ENCODE data around the gene CDC42EP2.

Gene CDC42EP2, protein sequence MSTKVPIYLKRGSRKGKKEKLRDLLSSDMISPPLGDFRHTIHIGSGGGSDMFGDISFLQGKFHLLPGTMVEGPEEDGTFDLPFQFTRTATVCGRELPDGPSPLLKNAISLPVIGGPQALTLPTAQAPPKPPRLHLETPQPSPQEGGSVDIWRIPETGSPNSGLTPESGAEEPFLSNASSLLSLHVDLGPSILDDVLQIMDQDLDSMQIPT

GRCh38 chr11:65314501-65315203 lies at the start of gene CDC42EP2:
TSS of gene CDC42EP2 (plus strand) at chr11:65314866. CDS start at chr11:65320899, 6,033 bp downstream.
- peak; percentile 67 for DNase-seq (ENCODE audit: low read depth)

DNA sequence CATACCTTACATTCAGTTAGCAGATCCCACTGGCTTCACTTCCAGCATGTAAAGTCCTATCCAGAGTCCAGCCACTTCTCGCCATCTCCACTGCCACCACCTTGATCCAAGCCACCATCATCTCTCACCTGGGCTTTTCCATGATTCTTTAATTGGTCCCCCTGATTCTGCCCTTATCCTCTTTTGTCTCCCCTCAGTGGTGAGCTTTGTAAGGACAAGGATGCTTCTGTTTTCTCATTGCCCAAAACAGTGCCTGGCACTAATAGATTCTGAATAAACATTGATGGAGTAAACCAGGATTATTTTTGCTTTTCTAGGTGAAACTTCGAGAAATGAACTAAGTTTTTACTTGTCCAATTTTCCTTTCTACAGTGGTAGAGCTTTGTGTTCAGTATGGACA lies 48.5 kb upstream of the CDC42EP2 start:
- DNase-seq (ENCODE audit: low read depth): no peak

- DNase-seq (ENCODE audit: low read depth): no peak
Observed at GRCh38 chr11:65274735-65275682, 39.7 kb upstream of the CDC42EP2 start.

DNA sequence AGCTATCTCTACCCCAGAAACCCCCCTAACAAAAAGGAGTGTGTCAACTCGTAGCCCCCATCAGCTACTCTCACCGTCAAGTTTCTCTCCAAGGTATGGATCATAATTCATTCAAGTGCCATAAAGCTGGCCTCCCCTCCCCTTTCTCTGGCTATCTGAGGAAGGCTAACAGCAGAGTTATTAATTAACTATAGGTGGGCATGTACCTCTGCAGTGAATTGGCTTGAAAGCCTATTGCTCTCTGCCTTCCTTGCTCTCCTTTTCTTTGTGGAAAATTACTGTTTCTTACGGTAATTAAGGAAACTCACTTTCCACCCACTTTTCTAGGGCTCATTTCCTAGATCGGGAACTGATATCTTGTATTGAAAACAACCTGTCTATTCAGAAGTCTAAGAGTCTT lies 38.8 kb upstream of the CDC42EP2 start:
- no peak for DNase-seq (ENCODE audit: low read depth)

DNA sequence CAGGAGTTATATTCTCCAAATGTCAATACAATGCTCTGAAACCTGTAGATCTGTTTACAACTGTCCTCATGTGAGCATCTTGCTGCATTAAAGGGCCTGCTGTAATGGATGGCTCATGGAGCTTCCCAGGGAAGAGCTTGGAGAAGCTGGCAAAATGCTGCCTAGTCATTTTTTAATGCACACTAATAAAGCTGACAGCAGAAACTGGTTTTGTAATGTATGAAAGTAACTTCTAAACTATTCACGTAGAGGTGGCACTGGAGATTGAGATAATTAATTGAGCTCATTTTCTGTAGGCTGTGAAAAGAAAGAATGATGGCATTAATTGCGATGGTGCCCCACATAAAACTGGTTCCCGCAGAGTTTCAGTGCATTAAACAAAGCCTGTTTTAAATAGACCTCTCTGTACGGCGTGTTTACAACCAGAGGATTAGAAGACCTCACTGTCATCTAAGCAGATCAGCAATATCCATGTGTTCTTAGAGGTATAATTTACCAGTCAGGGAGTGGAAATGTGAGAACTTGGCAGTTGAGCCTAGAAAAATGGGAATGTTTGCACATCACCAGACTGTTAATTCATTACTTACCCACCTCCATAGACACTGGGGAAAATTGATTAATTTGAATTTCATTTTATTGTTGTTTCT lies 36.9 kb upstream of the CDC42EP2 start:
- DNase-seq (ENCODE audit: low read depth): no peak

GRCh38 chr11:65278356-65278755 lies 36.3 kb upstream of the CDC42EP2 start:
- DNase-seq (ENCODE audit: low read depth): no peak

- DNase-seq (ENCODE audit: low read depth): no peak
Observed at GRCh38 chr11:65279279-65279678, 35.4 kb upstream of the CDC42EP2 start.

GRCh38 chr11:65279741-65280440 lies 34.8 kb upstream of the CDC42EP2 start:
- DNase-seq (ENCODE audit: low read depth): no peak

DNA sequence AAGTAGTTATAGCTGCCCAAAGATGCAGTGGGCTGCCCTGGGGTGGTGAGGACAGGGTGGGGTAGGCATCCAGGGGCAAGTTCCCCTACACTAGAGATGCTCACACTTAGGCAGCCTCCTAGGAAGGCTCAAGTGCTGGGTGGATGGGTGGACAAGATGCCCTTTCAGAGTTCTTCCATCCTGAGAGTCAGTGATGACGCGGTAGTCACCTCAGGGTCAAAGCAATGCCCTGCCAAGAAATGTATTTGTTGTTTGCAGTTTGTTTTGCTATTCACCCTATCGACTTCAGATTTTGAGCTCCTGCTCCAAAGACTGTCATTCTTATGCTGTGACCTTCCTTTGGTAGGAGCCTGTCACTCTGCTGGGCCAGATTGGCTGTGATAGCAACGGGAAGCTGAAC lies 34.0 kb upstream of the CDC42EP2 start:
- no peak for DNase-seq (ENCODE audit: low read depth)

DNA sequence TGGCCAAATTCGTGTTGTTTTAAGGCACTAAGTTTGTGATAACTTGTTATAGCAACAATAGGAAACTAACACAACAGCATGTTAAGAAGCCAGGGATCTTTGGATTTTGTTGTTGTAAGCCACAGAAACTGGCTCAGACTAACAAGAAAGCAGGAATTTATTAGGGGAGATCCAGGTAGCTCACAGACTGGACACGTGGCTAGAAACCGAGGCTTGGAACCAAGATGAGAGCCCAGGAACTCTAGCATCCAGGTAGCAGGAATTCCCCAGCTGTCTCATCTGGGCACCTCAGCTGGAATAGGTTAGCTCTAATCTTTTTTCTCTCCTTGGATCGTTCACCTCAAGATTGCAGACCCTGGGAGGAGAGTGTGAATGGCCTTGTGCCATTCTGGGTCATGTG lies 28.0 kb upstream of the CDC42EP2 start:
- DNase-seq (ENCODE audit: low read depth): no peak

- DNase-seq (ENCODE audit: low read depth): no peak
Observed at GRCh38 chr11:65287601-65288000, 27.1 kb upstream of the CDC42EP2 start.

GRCh38 chr11:65288706-65289536 lies 25.7 kb upstream of the CDC42EP2 start:
- DNase-seq (ENCODE audit: low read depth): no peak

DNA sequence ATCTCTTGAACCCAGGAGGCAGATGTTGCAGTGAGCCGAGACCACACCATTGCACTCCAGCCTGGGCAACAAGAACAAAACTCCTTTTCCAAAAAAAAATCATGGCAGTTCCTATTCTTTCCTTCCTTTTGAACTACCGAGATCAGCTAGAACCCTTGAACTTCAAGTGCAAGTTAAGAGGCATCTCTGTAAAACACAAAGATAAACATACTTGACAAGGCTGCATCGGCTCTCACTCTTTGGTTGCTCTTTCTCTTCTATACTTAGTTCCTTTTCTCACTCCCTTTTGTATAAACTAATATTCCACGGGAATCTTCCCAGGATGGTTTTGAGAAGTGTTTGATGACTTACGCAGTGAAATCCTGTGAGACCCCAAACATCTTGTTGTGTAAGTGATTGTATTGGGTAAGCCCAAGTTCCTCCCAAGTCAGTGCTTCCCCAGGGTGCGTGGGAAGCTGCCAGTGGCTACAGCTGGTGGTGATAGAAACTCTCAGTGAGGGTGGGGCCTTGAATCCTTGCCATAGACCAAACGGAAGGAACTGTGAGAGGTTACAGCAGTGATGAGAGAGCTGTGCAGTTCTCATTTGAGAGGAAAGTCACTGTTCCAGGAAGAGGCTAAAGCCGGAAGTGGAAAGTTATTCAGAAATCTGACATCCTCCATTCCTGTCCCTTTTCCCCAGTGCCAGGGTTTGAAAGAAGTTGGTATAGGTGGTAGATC lies 24.1 kb upstream of the CDC42EP2 start:
- no peak for DNase-seq (ENCODE audit: low read depth)

DNA sequence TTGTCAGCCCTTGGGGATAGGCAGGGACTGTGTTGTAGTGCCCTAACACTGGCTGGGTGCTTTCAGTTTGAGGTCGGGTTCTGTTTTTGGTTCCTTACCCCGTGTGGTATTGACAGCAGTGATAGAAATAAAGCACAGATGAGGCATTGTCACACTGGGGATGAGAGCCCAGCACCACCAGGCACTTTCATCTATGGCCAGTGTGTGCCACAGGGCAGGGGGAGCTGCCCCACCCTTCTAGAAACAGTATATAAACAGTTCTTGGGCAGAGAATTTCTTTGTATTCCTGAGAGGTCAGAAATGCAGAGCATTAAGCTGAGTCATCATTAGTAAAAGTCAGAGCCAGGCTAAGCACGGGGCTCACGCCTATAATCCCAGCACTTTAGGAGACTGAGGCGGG lies 23.1 kb upstream of the CDC42EP2 start:
- DNase-seq (ENCODE audit: low read depth): no peak

GRCh38 chr11:65292890-65293289 lies 21.8 kb upstream of the CDC42EP2 start:
- no peak for DNase-seq (ENCODE audit: low read depth)

- DNase-seq (ENCODE audit: low read depth): no peak
Observed at GRCh38 chr11:65293909-65294381, 20.7 kb upstream of the CDC42EP2 start.

GRCh38 chr11:65295001-65295400 lies 19.7 kb upstream of the CDC42EP2 start:
- no peak for DNase-seq (ENCODE audit: low read depth)

- no peak for DNase-seq (ENCODE audit: low read depth)
Observed at GRCh38 chr11:65295571-65296341, 18.9 kb upstream of the CDC42EP2 start.

GRCh38 chr11:65297026-65297672 lies 17.5 kb upstream of the CDC42EP2 start:
- DNase-seq (ENCODE audit: low read depth): no peak
